HG03108 (cell line): ENCODE data around the gene AIP.

Experiments used
- ATAC-seq: cut with Tn5 transposase; IDR thresholded peaks from one replicate; pipeline ENCODE4 v1.9.1; 2021; ENCODE audit warnings: moderate library complexity; ENCODE audit not compliant: unreplicated experiment

Gene AIP

DNA sequence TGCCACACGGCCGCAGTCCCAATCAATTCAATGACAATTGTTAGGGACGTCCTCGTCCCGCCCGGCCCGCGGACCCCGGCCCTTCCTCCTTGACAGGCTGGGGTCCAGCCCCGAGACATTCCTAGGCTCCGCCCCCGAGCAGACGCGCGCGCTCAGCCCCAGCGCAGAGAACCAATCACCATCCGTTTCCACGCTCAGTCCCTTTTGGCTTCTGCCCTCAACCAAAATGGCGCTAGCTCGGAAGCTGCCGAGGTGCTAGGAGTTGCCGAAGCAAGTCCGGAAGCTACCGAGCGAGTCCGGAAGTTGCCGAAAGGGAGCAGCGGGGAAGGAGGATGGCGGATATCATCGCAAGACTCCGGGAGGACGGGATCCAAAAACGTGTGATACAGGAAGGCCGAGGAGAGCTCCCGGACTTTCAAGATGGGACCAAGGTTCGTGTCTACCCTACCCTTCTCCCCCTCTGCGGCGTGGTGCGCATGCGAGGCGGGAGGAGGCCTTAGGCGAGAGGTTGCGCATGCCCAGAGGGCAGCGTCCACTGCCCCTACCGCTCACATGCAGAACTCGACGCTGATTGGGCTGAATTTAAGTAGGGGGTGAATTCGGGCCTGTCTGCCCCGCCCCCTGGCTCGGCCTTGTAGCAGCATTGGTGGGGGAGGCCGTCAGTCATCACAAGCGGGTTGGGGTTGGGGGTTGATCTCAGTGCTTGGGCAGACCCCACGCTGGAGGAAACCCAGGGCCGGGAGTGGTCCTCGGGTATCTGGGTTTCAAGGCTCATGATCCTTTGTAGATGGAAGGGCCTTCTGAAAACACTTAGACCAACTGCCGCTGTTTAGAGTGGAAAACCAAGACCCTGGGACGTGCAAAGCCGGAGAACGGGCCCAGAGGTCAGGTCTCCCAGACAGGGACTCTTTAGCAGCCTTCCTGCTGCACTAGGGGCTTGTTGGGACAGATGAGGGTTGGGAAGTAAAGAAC lies at the start of gene AIP:
Gene AIP, plus strand, starts transcription at position 200 of the 972 bp plus-strand sequence. Its CDS starts 133 bp downstream, at position 333.
- peak; percentile 54 for ATAC-seq

DNA sequence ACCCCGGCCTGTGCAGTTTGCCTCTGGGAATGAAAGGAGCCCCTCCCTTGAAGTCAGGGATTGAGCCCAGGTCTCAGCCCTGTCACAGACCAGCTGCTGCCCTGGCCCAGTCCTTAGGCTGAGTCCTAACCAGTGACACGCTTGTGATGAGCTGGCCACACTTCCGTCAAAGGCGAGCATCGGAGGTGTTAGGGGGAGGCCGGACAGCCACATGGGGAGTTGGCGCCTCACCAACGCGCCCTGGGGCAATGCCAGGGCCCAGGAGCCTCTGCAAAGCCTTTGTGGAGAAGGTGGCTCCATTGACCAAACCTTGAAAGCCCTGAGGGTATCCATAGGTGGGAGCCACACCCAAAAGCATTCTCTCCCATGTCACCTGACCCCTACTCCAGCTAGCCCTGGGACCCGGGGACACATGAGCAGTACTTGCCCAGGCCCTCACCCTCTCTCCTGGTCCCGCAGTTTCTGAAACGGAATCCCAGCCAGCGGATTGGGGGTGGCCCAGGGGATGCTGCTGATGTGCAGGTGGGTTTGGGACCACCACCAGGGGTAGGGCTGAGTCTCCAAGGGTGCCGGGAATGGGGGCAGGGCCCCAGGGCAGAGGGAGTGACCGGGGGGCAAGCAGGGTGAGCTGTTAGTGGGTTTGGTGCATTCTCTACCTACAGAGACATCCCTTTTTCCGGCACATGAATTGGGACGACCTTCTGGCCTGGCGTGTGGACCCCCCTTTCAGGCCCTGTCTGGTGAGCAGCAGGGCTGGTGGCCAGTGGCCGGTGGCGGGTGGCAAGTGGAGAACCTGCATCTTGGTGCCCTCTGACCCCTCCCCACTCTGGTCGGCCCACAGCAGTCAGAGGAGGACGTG lies 49.1 kb upstream of the AIP start:
- no peak for ATAC-seq

DNA sequence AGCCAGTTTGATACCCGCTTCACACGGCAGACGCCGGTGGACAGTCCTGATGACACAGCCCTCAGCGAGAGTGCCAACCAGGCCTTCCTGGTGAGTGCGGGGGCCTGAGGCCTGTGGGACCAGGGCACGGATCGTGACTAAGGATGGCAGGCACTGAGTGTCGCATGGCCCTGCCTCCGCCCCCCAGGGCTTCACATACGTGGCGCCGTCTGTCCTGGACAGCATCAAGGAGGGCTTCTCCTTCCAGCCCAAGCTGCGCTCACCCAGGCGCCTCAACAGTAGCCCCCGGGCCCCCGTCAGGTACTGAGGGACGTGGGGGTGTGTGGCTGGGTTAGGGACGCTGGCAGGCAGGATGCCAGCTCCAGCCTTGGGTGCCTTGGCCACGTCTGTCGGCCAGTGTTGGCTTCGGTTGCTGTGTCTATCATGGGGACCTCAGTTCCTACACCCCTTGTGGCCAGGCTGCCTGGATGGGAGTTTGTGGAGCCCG lies 48.4 kb upstream of the AIP start:
- ATAC-seq = no peak

DNA sequence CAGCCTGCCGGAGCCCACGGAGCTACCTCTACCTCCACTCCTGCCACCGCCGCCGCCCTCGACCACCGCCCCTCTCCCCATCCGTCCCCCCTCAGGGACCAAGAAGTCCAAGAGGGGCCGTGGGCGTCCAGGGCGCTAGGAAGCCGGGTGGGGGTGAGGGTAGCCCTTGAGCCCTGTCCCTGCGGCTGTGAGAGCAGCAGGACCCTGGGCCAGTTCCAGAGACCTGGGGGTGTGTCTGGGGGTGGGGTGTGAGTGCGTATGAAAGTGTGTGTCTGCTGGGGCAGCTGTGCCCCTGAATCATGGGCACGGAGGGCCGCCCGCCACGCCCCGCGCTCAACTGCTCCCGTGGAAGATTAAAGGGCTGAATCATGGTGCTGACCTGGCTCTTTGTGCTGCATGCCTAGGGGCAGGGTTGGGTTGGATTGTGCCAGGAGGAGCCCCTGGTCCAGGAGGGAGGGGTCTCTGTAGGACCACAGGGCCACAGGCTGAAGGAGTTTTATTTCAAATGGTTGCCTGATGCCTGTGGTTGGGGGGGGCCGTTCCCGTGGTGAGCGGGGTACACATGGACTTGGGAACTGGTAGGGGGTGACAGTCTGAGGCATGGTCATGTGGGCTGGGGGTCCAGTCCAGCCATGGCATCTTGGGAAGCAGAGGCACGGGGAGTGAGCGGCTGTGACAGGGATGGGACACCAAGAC lies 47.6 kb upstream of the AIP start:
- ATAC-seq = no peak

DNA sequence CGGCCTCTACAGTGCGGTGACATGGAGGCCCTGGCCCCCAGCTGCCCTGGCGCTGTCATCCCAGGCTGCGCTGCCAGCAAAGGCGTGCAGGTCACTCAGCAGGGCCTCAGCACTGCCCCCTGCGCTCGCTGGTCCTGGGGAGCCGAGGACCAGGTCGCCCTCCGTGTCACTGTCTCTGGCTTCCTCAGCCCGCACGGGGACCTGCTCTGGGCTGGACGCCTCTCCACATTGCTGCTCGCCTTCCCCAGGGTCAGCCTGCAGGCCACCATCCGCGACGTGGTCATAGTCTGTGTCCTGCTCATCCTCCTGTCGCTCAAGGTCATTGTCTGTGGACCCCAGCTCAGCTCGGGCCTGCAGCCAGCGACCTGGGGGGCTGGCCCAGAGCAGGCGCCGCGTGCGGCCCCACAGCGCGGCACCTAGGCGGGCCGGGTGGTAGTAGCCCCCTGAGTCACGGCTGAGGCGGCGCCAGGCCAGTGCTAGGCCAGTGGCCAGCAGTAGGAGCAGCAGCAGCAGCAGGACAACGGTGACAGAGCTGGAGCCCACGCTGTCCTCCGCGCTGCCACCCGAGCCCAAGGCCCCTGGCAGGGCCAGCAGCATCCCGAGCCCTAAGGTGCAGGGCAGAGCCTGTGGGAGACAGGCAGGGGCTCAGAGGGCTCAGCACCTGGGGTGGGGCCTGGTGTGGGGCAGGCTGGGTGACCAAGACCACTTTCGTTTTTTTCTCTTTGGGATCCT lies 46.9 kb upstream of the AIP start:
- ATAC-seq = no peak

DNA sequence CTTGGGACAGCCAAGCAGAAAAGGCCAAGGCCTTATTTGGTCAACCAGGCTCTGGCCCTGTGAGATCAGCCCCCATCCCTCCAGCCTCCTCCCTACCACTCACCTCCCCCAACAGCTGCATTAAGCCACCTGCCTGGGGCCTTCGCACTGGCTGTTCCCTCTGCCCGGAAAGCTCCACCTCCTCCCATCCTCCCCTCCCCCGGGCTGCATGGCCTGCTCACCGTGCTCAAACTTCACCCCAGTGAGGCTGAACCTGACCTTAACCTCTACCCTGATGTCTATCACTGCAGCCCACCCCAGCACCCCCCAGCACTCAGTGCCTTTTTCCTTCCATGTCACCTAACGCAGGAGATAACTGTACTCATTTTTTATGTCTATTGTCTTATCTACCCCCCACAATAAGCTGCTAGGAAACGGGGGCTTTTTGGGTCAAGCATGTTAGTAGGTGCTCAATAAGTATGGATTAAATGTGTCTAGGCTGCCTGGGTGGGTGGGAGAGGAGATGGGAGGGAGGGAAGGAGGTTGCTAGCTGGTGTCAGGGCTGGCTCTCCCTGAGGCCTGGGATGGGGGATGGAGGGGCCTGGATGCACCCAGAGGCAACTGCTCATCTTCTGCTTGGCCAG lies 46.3 kb upstream of the AIP start:
- peak; percentile 41 for ATAC-seq

DNA sequence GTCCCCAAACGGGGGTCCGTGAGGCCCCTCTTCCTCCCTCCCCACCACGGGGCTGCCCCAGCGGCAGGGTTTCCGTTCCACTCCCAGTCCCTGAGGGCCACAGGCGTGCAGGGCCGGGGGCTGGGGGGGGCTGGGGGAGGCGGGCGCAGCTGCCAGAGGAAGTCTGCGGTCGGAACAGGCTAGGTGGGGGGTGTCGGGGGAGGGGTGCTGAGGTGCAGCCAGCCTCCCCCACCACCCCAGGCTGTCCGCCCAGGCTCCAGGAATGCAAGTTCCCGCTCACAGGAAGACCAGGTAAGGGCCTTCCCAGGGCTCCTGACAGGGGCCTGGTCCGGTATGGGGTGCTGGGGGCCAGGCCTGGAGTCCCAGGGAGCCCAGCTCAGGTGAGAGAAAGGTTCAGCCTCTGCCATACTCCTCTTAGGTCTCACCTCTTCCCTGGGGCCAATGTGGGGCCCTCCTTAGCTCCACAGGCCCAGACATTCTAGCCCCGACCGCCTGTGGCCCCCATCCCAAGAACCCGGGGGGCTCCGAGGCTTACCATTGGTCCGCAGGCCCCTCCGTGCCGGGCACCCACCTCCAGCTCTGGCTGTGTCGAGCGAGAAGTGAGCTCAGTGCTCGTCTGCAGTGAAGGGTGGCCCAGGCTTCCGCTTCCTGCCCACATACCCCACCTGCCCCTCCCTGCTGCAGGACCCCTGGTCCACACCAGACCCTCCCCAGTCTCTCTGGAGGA lies 45.6 kb upstream of the AIP start, which contains the start of gene PTPRCAP:
Gene PTPRCAP, minus strand, starts transcription at position 601 of the 727 bp plus-strand sequence. Its CDS starts 63 bp downstream, at position 538.
- ATAC-seq = no peak

DNA sequence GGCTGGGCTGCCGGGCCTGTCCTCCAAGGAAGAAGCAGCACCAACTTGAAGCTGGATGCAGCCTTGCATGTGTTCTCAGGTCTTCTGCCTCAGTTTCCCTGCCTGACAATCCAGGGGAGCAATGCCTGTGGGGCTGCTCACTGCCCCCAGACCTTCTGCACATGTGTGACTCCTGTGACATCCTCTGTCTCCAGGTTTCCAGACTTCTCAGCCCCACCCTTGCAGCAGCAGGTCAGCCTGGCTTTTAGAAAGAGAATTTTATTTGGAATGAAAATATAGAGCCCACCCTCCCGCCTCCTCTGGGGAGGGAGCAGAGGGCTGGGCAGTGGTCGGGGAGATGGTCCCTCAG lies 45.0 kb upstream of the AIP start:
- no peak for ATAC-seq

DNA sequence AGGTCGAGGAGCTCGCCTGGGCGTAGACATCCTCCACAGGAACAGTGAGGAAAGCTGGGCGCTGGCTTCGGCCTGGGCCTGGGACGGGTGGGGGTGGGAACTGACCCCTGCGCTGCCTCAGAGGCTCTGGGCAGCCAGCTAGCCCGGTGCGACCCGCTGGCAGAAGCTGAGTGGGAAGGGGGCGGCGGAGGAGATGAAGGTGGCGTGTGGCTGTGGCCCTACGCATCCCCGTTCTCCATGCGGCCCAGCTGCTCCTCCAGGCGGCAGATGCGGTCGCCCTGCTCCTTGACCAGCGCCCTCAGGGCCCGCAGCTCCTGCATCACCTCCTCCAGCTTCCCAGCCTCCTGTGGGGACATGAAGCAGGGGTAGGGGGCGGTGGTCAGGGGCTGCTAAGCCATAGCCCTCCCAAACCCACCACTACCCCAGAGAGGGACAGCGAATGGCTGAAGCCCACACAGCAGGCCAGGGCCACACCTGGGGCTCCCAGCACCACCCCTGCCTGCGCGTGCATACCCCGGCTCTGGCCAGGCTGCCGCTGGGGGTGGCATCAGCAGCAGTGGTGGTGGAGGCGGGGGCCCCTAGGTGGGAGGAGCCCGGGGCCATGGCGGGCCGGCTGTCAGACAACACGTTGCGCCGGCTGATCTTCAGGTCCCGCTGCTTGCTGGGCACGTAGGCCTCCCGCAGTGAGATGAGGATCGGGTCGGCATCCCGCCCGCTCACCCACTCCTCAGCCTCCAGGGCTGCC lies 44.5 kb upstream of the AIP start:
- no peak for ATAC-seq

DNA sequence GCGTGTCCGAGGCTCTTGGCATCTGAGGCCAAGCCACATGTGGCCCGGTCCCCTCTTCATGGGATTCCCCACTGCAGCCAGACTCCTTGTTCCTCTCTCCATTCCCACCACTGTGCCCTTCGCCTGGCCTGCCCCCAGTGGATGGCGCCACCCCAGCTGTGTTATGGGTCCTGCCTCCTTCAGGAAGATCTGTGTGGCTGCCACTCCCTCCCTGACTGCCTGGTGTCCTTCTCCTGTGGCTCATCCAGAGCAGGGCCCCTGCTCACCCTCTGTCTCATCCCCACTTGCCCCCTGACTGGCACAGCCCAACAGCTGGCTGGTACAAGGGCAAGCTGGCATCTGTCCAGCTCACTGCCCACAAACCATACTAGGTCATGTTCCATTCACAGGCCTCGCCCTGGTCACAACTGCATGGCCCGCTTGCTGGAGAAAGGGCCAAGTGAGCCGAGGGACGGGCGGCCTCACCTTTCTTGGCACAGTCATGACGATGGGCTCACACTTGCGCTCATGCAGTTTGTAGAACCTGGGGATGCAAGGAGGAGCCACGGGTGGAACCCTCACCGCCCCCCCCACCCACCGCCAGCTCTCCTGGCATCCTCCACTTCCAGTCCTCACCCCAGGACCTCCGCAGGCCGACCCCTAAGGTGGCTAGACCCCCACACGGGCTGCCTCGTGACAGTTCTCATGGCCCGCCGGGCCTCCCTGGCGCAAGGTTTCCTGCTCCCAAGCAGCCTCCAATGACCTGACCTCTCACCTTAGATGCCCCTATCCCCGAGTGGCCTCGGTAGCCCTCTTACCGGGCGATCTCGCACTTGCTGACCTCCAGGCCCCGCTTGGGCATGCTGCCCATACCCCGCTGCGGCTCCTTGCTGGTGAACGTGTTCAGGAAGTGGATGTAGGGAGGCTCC lies 43.3 kb upstream of the AIP start:
- ATAC-seq = no peak

DNA sequence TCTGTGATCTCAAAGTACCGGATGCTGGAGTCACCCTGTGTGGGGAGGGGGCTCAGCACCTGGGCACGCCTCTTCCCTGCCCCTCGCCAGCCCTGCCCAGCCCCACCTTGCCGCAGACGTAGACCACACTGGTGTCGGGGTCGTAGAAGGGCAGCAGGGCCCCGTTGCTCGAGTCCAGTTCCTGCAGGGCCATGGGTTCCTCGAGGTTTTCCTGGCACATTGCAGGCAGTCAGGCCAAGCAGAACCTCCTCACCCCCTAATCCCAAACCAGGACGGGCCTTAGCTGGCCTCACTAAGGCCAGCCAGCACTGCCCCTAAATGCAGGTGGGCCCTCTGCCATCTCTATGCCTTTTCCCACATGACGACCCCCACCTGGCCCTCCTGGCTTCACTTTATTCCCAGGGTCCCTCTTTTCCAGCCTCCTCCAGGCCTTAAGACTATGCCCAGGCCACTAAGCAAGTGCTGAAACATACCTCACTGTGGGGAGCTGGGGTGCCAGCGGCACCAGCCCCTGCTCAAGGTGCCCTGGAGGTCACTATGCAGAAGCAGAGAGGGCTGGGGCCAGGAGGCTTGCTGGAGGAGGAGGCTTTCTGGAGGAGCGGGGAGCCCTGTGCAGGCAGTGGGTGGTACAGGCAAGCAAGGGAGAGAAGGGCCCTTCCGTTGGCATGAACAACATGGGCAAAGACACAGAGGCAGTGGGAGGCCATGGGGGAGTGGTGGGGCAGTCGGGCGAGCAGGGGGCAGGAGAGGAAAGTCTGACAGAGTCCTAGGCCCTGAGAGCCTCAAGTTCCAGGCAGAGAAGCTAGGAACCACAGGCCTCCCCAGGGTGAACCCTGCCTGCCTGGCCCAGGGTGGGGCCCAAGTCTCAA lies 42.4 kb upstream of the AIP start:
- ATAC-seq = no peak

DNA sequence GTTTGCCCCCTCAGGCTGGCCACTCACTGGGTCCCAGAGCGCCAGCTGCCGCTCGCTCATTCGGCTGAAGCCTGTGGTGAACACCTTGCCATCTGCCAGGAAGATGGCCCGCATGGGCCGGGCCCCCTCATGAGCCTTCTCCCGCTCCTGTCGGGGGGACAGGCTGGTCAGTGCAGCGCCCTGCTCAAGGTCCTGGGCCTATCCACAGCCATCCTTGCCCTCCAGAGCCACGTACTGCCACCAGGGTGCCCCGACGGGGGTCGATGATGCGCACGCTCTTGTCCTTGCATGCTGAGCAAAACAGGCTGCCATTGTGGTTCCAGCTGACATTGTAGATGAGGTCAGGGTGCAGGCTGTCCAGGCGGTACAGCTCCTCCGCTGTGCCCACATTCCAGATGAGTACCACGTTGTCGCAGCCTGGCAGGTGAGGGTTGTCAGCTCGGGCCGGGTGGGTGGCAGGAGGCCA lies 41.7 kb upstream of the AIP start:
- no peak for ATAC-seq

DNA sequence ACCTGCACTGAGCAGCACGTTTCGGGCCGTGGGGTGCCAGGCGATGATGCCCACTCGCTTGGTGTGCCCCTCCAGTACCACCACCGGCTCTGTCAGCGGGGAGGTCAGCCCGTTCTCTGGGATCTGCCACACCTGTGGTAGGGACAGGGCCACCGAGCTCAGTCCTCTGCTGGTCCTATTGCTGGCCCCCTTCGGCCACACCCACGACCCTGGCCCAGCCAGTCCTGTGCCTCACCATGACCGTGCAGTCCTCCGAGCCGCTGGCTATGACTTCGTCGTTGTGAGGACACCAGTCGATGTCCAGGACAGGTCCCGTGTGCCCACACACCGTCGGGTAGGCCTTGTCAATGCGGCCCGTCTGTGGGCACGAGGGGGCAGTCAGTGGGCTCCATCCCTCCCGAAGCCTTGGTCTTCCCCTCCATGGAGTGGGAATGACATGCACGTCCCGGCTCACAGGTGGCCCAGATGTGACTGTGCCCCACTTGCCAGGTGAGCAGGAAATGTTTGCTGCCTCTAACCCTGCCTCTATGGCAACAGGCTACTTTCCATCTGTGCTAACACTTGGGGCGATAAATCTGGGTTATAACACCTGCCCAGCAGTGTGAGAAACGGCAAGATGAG lies 41.0 kb upstream of the AIP start:
- ATAC-seq = no peak

DNA sequence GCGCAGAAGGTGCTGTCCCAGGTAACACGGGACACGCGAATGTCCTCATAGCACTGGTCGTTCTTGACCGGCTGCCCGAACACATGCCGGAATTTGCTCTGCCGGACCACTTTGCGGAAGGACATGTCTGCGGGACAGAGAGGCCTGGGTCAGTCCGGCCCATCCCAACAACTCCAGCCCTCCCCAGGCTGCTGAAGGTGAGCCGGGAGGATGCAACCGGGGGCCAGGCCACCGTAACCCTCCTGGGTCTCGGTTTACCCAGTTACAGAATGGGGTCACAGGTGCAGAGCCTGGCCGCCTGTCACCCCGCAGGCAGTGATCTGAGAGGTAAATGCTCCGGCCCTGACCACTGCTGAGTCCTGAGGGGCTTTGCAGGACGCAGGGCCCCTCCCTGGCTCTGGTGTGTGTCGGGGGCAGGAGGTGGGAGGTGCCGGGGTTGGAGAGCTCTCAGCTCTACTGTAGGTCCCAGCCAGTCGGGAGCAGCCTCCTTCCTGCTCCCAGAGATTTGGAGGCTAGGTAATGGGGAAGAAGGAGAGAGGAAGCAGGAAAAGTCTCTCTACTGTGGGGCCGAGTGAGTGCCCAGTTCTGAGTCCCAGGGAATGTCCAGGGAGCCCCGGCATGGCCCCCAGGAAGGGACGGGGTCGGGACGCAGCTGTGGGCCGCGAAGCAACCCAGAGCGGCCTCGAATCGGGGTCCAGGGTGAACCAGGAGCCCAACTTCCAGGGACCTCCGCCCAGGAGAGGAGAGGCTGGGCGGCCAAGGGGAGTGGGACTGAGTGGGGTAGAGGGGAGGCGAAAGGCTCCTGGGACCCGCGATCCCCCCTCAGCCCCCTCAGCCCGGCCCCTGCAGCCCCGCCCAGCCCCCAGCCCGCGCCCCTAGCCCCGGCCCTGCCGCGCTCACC lies 40.1 kb upstream of the AIP start:
- ATAC-seq = no peak

DNA sequence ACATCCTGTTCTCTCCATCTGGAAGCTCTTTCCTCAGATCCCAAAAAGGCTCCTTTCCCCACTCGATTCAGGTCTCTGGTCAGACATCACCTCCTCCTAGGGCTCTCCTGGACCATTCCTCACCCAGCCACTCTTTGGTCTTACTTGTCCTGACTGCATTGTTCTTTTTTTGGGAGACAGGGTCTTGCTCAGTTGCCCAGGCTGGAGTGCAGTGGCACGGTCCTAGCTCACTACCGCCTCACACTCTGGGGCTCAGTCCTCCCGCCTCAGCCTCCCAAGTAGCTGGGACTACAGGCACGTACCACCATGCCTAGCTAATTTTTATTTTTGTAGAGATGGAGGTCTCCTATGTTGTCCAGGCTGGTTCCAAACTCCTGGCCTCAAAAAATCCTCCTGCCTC lies 37.3 kb upstream of the AIP start:
- ATAC-seq = no peak
